Measurements from ENCODE around the gene INCENP.

- TF ChIP-seq POLR2A (IDR thresholded peaks at IDR 0.05) = no peak
- no peak for TF ChIP-seq CTCF (IDR thresholded peaks at IDR 0.05)
Observed at GRCh38 chr11:62140304-62141110, 16.7 kb downstream of the INCENP start.

Measured in Peyer's patch (tissue), 4 donors.